MM.1S (cell line): Measurements from ENCODE around the gene SLC31A1.

ENCODE experiments used
- EZH2 ChIP-seq: fragments of 300-600 bp; sonication (generic); optimal IDR thresholded peaks from 2 replicates; pipeline ENCODE3; 2017; ENCODE audit warnings: low read depth, mild to moderate bottlenecking, antibody characterized with exemption, low read length, mixed read lengths
- EZH2phosphoT487 ChIP-seq: fragments of 300-600 bp; sonication (generic); IDR thresholded peaks from 2 replicates; pipeline ENCODE4 v1.6.1; 2018; ENCODE audit warnings: antibody characterized with exemption, low read length
- TF ChIP-seq, protein P1 (sequence below): fragments of 300-600 bp; sonication (generic); IDR thresholded peaks from 2 replicates; pipeline ENCODE4 v1.5.1; 2016; ENCODE audit warnings: antibody characterized with exemption, low read length, mixed read lengths

DNA sequence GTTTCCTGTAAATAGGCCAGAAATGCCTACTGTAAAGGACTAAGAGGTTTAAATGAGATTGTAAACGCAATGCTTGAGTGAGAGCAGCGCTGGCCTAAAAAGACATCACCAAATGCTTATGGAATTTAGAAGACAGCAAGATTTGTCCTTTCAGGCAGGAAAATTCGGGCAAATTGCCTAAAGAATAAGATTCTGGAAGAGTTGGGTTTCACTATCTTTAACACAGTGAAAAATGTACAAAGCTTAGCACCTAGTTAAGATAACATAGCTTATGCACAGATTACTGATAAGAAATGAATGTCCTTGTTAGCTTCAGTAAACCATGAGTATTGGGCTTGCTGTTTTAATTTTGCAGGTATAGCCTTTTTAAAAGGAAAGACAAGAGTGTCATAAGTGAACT is 4.9 kb upstream of the SLC31A1 start:
- TF ChIP-seq, protein P1, sequence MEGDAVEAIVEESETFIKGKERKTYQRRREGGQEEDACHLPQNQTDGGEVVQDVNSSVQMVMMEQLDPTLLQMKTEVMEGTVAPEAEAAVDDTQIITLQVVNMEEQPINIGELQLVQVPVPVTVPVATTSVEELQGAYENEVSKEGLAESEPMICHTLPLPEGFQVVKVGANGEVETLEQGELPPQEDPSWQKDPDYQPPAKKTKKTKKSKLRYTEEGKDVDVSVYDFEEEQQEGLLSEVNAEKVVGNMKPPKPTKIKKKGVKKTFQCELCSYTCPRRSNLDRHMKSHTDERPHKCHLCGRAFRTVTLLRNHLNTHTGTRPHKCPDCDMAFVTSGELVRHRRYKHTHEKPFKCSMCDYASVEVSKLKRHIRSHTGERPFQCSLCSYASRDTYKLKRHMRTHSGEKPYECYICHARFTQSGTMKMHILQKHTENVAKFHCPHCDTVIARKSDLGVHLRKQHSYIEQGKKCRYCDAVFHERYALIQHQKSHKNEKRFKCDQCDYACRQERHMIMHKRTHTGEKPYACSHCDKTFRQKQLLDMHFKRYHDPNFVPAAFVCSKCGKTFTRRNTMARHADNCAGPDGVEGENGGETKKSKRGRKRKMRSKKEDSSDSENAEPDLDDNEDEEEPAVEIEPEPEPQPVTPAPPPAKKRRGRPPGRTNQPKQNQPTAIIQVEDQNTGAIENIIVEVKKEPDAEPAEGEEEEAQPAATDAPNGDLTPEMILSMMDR = no peak
- TF ChIP-seq EZH2phosphoT487 = no peak
- TF ChIP-seq EZH2 = no peak
